Globus pallidus (tissue), 1 donor: ENCODE results near the gene CEP135.
A peak's percentile ranks its signal among the peaks of the same experiment; 100 is the strongest.
"Not testable (repeated sequence)": the region's sequence is repeated elsewhere in the genome, so short reads cannot be mapped to it uniquely, and the experiment has no call there.

Experiments used
- DNase-seq: peaks from one replicate; pipeline ENCODE4 v3.0.0-alpha.2; 2015; ENCODE audit warnings: low spot score

The CEP135 gene

GRCh38 chr4:55948726-55949481 lies at the start of gene CEP135:
Gene CEP135, plus strand, starts transcription at chr4:55948945. Its CDS starts 3,186 bp downstream, at chr4:55952131.
- DNase-seq = peak; percentile 90

GRCh38 chr4:55902677-55903076 lies 46.1 kb upstream of the CEP135 start:
- DNase-seq = no peak

GRCh38 chr4:55903577-55903976 lies 45.2 kb upstream of the CEP135 start:
- no peak for DNase-seq

- no peak for DNase-seq
Observed at GRCh38 chr4:55904576-55904975, 44.2 kb upstream of the CEP135 start.

GRCh38 chr4:55906323-55906722 lies 42.4 kb upstream of the CEP135 start:
- no peak for DNase-seq

- no peak for DNase-seq
Observed at GRCh38 chr4:55906989-55907388, 41.8 kb upstream of the CEP135 start.

- DNase-seq = no peak
Observed at GRCh38 chr4:55907469-55907868, 41.3 kb upstream of the CEP135 start.

GRCh38 chr4:55910140-55910539 lies 38.6 kb upstream of the CEP135 start:
- no peak for DNase-seq

GRCh38 chr4:55912249-55912648 lies 36.5 kb upstream of the CEP135 start:
- DNase-seq = no peak

GRCh38 chr4:55920571-55920970 lies 28.2 kb upstream of the CEP135 start:
- DNase-seq = no peak

- DNase-seq = no peak
Observed at GRCh38 chr4:55921093-55921492, 27.7 kb upstream of the CEP135 start.

GRCh38 chr4:55925241-55925640 lies 23.5 kb upstream of the CEP135 start:
- DNase-seq = no peak

GRCh38 chr4:55926610-55927009 lies 22.1 kb upstream of the CEP135 start:
- no peak for DNase-seq

GRCh38 chr4:55927803-55928437 lies 20.8 kb upstream of the CEP135 start:
- DNase-seq = no peak

GRCh38 chr4:55928846-55929245 lies 19.9 kb upstream of the CEP135 start:
- no peak for DNase-seq

- DNase-seq = no peak
Observed at GRCh38 chr4:55931043-55931442, 17.7 kb upstream of the CEP135 start.

- no peak for DNase-seq
Observed at GRCh38 chr4:55931833-55932232, 16.9 kb upstream of the CEP135 start.

GRCh38 chr4:55932511-55932910 lies 16.2 kb upstream of the CEP135 start:
- no peak for DNase-seq

GRCh38 chr4:55933611-55934010 lies 15.1 kb upstream of the CEP135 start:
- DNase-seq = no peak

GRCh38 chr4:55935907-55936306 lies 12.8 kb upstream of the CEP135 start:
- not testable (repeated sequence) for DNase-seq

GRCh38 chr4:55938481-55938880 lies 10.3 kb upstream of the CEP135 start:
- DNase-seq = no peak

GRCh38 chr4:55939421-55939820 lies 9.3 kb upstream of the CEP135 start:
- DNase-seq = no peak

GRCh38 chr4:55941881-55942396 lies 6.8 kb upstream of the CEP135 start:
- no peak for DNase-seq
